Stomach smooth muscle (tissue), 2 donors: ENCODE measurements around the gene LTB4R2.

Experiments used
- H3K27ac ChIP-seq: one replicate; pipeline ENCODE4 v1.7.0; 2013; ENCODE audit warnings: mild to moderate bottlenecking, low read length, inconsistent platforms
- H3K27me3 ChIP-seq, 2 donors: one replicate each; pipeline ENCODE4 v1.7.0; 2013; ENCODE audit warnings: low read length in 2 of 2; ENCODE audit not compliant: insufficient read depth in 2 of 2, control insufficient read depth in 1 of 2
- H3K36me3 ChIP-seq, 2 donors: one replicate each; pipeline ENCODE4 v1.7.0; 2013; ENCODE audit warnings: low read length in 2 of 2; ENCODE audit not compliant: control insufficient read depth in 2 of 2, insufficient read depth in 2 of 2
- H3K4me1 ChIP-seq: one replicate; pipeline ENCODE4 v1.7.0; 2013; ENCODE audit warnings: low read length; ENCODE audit not compliant: control insufficient read depth, insufficient read depth
- H3K4me3 ChIP-seq, 2 donors: one replicate each; pipeline ENCODE4 v1.7.0; 2013; ENCODE audit warnings: low read length in 2 of 2
- H3K9ac ChIP-seq, 2 donors: one replicate each; pipeline ENCODE4 v1.7.0; 2013; ENCODE audit warnings: low read length in 2 of 2, mild to moderate bottlenecking in 1 of 2
- H3K9me3 ChIP-seq, 2 donors: one replicate each; pipeline ENCODE4 v1.7.0; 2013; ENCODE audit warnings: low read length in 2 of 2; ENCODE audit not compliant: control insufficient read depth in 2 of 2
- donor health status: healthy.
- donor health status: Pancreatic carcinoma.

LTB4R2 gene

GRCh38 chr14:24313913-24314312, 4.0 kb downstream of the LTB4R2 start:
- Histone ChIP-seq H3K4me1 (peaks cover 31% of the 10 kb centered on the region), H3K27me3 (peaks cover 26 to 31% of the 10 kb centered on the region in 2 donors), H3K36me3 (no peaks in the 10 kb centered on the region), H3K4me3 (no peak overlapping the region), H3K9ac (no peak overlapping the region), H3K27ac (no peak overlapping the region), H3K9me3 (no peaks in the 10 kb centered on the region)

GRCh38 chr14:24314377-24315193, 4.6 kb downstream of the LTB4R2 start:
- Histone ChIP-seq H3K27ac (no peak overlapping the region), H3K4me1 (peaks cover 28% of the 10 kb centered on the region)

GRCh38 chr14:24315243-24315806, 5.4 kb downstream of the LTB4R2 start:
- no peaks in the 10 kb centered on the region for H3K36me3 ChIP-seq
- peaks cover 21% of the 10 kb centered on the region for H3K4me1 ChIP-seq
- H3K9me3 ChIP-seq = no peaks in the 10 kb centered on the region
- peaks cover 36 to 38% of the 10 kb centered on the region in 2 donors for H3K27me3 ChIP-seq
- H3K27ac ChIP-seq = no peak overlapping the region
- no peak overlapping the region for H3K4me3 ChIP-seq
- no peak overlapping the region for H3K9ac ChIP-seq

More at GRCh38 chr14:24314377-24315193, 4.6 kb downstream of the LTB4R2 start:
- H3K9me3 ChIP-seq = no peaks in the 10 kb centered on the region
- peaks cover 33 to 37% of the 10 kb centered on the region in 2 donors for H3K27me3 ChIP-seq
- no peak overlapping the region for H3K4me3 ChIP-seq
- H3K9ac ChIP-seq = no peak overlapping the region
- no peaks in the 10 kb centered on the region for H3K36me3 ChIP-seq

- no peaks in the 10 kb centered on the region for H3K36me3 ChIP-seq
- H3K9me3 ChIP-seq = no peaks in the 10 kb centered on the region
- H3K4me3 ChIP-seq = no peak overlapping the region
- H3K27ac ChIP-seq = no peak overlapping the region
- peaks cover 38% of the 10 kb centered on the region in 2 donors for H3K27me3 ChIP-seq
- H3K4me1 ChIP-seq = peaks cover 16% of the 10 kb centered on the region
- H3K9ac ChIP-seq = no peak overlapping the region
Observed at GRCh38 chr14:24315807-24316596, 6.1 kb downstream of the LTB4R2 start.

GRCh38 chr14:24316597-24316950, 6.6 kb downstream of the LTB4R2 start:
- peaks cover 11% of the 10 kb centered on the region for H3K4me1 ChIP-seq
- H3K4me3 ChIP-seq = no peak overlapping the region
- H3K36me3 ChIP-seq = no peaks in the 10 kb centered on the region
- H3K9ac ChIP-seq = no peak overlapping the region
- no peak overlapping the region for H3K27ac ChIP-seq
- peaks cover 38% of the 10 kb centered on the region in 2 donors for H3K27me3 ChIP-seq
- H3K9me3 ChIP-seq = no peaks in the 10 kb centered on the region

- Histone ChIP-seq H3K36me3 (no peaks in the 10 kb centered on the region), H3K9me3 (no peaks in the 10 kb centered on the region), H3K27ac (no peak overlapping the region), H3K4me3 (no peak overlapping the region), H3K4me1 (peaks cover 11% of the 10 kb centered on the region), H3K27me3 (peaks cover 38 to 40% of the 10 kb centered on the region in 2 donors), H3K9ac (no peak overlapping the region)
Observed at GRCh38 chr14:24317141-24317928, 7.4 kb downstream of the LTB4R2 start.

- H3K27me3 ChIP-seq = peaks cover 26 to 38% of the 10 kb centered on the region in 2 donors
- no peaks in the 10 kb centered on the region for H3K9me3 ChIP-seq
- no peak overlapping the region for H3K4me3 ChIP-seq
- peaks cover 4% of the 10 kb centered on the region for H3K4me1 ChIP-seq
- no peaks in the 10 kb centered on the region for H3K36me3 ChIP-seq
- no peak overlapping the region for H3K27ac ChIP-seq
- H3K9ac ChIP-seq = no peak overlapping the region
Observed at GRCh38 chr14:24321212-24321975, 11.5 kb downstream of the LTB4R2 start.

- Histone ChIP-seq H3K4me3 (no peak overlapping the region), H3K9ac (no peak overlapping the region), H3K27ac (no peak overlapping the region), H3K4me1 (no peaks in the 10 kb centered on the region), H3K36me3 (no peaks in the 10 kb centered on the region), H3K9me3 (no peaks in the 10 kb centered on the region), H3K27me3 (peaks cover 16 to 27% of the 10 kb centered on the region in 2 donors)
Observed at GRCh38 chr14:24322672-24323071, 12.7 kb downstream of the LTB4R2 start.

GRCh38 chr14:24323341-24323740, 13.4 kb downstream of the LTB4R2 start:
- no peaks in the 10 kb centered on the region for H3K4me1 ChIP-seq
- H3K9me3 ChIP-seq = no peaks in the 10 kb centered on the region
- H3K36me3 ChIP-seq = no peaks in the 10 kb centered on the region
- H3K4me3 ChIP-seq = no peak overlapping the region
- H3K27ac ChIP-seq = no peak overlapping the region
- H3K27me3 ChIP-seq = peaks cover 12 to 22% of the 10 kb centered on the region in 2 donors
- no peak overlapping the region for H3K9ac ChIP-seq

GRCh38 chr14:24324024-24324423, 14.1 kb downstream of the LTB4R2 start:
- Histone ChIP-seq H3K27ac (no peak overlapping the region), H3K36me3 (no peaks in the 10 kb centered on the region), H3K9ac (no peak overlapping the region), H3K27me3 (peaks cover 6 to 17% of the 10 kb centered on the region in 2 donors), H3K4me3 (no peak overlapping the region), H3K9me3 (no peaks in the 10 kb centered on the region), H3K4me1 (no peaks in the 10 kb centered on the region)
